Neural progenitor cell (in vitro differentiated cells): Measurements from ENCODE around the gene LCE3A. TPM values are rescaled to one million over a fixed set of nuclear protein-coding genes. Genes with fewer than 3 reads are reported as not detected.
"Not testable (repeated sequence)": the region's sequence is repeated elsewhere in the genome, so short reads cannot be mapped to it uniquely, and the experiment has no call there.

Source experiments
- DNase-seq: peaks from one replicate; pipeline ENCODE4 v3.0.0-alpha.2; 2016; ENCODE audit warnings: low spot score
- H2AFZ ChIP-seq: fragments of 200-600 bp; sonication (generic); replicated peaks from 2 replicates; pipeline ENCODE4 v1.6.1; 2016; ENCODE audit warnings: antibody characterized with exemption
- H3F3A ChIP-seq: fragments of 200-600 bp; sonication (generic); 2 replicates; pipeline ENCODE4 v1.6.1; 2016; ENCODE audit warnings: antibody characterized with exemption, low read depth
- H3K27ac ChIP-seq: fragments of 200-600 bp; sonication (generic); 2 replicates; pipeline ENCODE4 v1.5.1; 2016; ENCODE audit warnings: mild to moderate bottlenecking
- H3K27me3 ChIP-seq: fragments of 200-600 bp; sonication (generic); 2 replicates; pipeline ENCODE4 v1.6.1; 2016; ENCODE audit warnings: mild to moderate bottlenecking, moderate library complexity
- H3K36me3 ChIP-seq: fragments of 200-600 bp; sonication (generic); 2 replicates; pipeline ENCODE4 v1.5.1; 2016
- H3K4me1 ChIP-seq: fragments of 200-600 bp; sonication (generic); 2 replicates; pipeline ENCODE4 v1.6.1; 2016; ENCODE audit warnings: mixed run types
- H3K4me2 ChIP-seq: fragments of 200-600 bp; sonication (generic); 2 replicates; pipeline ENCODE4 v1.6.1; 2016
- H3K4me3 ChIP-seq: fragments of 200-600 bp; sonication (generic); 2 replicates; pipeline ENCODE4 v1.5.1; 2016
- H3K79me2 ChIP-seq: fragments of 200-600 bp; sonication (generic); 2 replicates; pipeline ENCODE4 v1.6.1; 2016; ENCODE audit warnings: low read depth
- H3K9ac ChIP-seq: fragments of 200-600 bp; sonication (generic); 2 replicates; pipeline ENCODE4 v1.6.1; 2016
- H3K9me3 ChIP-seq: fragments of 200-600 bp; sonication (generic); 2 replicates; pipeline ENCODE4 v1.5.1; 2016; ENCODE audit warnings: low read depth
- H4K20me1 ChIP-seq: fragments of 200-600 bp; sonication (generic); 2 replicates; pipeline ENCODE4 v1.6.1; 2016; ENCODE audit warnings: low read depth
- H3K27ac Mint-ChIP-seq: 3 replicates; pipeline ENCODE4 v1.8.0; 2021; ENCODE audit warnings: mixed read lengths
- H3K27me3 Mint-ChIP-seq: 2 replicates; pipeline ENCODE4 v1.8.0; 2022; ENCODE audit warnings: low read depth, mild to moderate bottlenecking, inconsistent platforms, moderate library complexity, mixed read lengths; ENCODE audit not compliant: insufficient read depth
- H3K36me3 Mint-ChIP-seq: 3 replicates; pipeline ENCODE4 v1.8.0; 2021; ENCODE audit warnings: mixed read lengths
- H3K4me1 Mint-ChIP-seq: 3 replicates; pipeline ENCODE4 v1.8.0; 2021; ENCODE audit warnings: mixed read lengths
- H3K4me3 Mint-ChIP-seq: 3 replicates; pipeline ENCODE4 v1.8.0; 2021; ENCODE audit warnings: mild to moderate bottlenecking, moderate library complexity, mixed read lengths
- H3K9me3 Mint-ChIP-seq: 3 replicates; pipeline ENCODE4 v1.8.0; 2020; ENCODE audit warnings: mixed read lengths
- CTCF ChIP-seq: fragments of 200-600 bp; sonication (generic); IDR thresholded peaks from 2 replicates; pipeline ENCODE4 v1.5.1; 2017; ENCODE audit warnings: antibody characterized with exemption, mild to moderate bottlenecking
- EZH2 ChIP-seq: fragments of 200-600 bp; sonication (generic); IDR thresholded peaks from 2 replicates; pipeline ENCODE4 v1.6.1; 2017; ENCODE audit warnings: antibody characterized with exemption, mild to moderate bottlenecking, moderate library complexity
- EZH2phosphoT487 ChIP-seq: fragments of 200-600 bp; sonication (generic); IDR thresholded peaks from 2 replicates; pipeline ENCODE4 v1.6.1; 2017; ENCODE audit warnings: antibody characterized with exemption
- small RNA-seq: library from RNA; depleted of rRNA; stranded (forward); fragments of <200 nt; gene quantifications from one replicate; pipeline ENCODE3, GENCODE V24; 2015
- total RNA-seq: library from RNA; depleted of rRNA; stranded (reverse); fragments of >200 nt; gene quantifications from 2 replicates; pipeline ENCODE4 v1.2.3, GENCODE V29; 2015; ENCODE audit warnings: low replicate concordance

LCE3A gene
- total RNA-seq, 1 donor from 2014 or later: not detected

DNA sequence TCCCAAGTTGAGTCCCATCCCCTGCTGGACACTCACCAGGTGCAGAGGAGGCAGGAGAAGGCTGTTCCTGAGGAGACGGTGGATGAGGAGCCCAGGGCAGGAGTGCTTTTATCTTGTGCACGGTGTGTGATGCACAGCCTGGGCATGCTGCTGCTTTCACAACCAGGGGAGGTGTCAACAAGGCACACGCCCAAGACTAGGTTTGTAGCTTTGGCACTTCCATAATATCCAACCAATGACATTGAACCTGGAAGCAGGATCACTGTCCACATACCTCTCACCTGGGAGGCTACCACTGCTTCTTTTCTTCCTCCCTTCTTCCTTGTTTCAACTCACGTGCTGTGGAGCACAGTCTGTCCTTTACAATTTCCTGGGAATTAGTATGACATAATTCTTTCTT is 42.5 kb downstream of the LCE3A start, which contains the start of gene LCE3D:
Gene LCE3D, minus strand, starts transcription at position 84 of the 400 bp plus-strand sequence. CDS start 580 bp downstream, outside the sequence.
- no peaks in the 10 kb centered on the region for H3K36me3 ChIP-seq
- no peak within 1 kb of the TSS for H3K4me2 ChIP-seq
- TF ChIP-seq EZH2phosphoT487 (no peak), EZH2 (no peak), CTCF (no peak)
- no peaks in the 10 kb centered on the region for H3K36me3 Mint-ChIP-seq
- H4K20me1 ChIP-seq: no peaks in the 10 kb centered on the region
- no peaks in the 10 kb centered on the region for H3F3A ChIP-seq
- H3K4me3 ChIP-seq: no peak within 1 kb of the TSS
- H2AFZ ChIP-seq: no peak within 1 kb of the TSS
- no peaks in the 10 kb centered on the region for H3K4me1 ChIP-seq
- H3K9ac ChIP-seq: no peak within 1 kb of the TSS
- H3K4me3 Mint-ChIP-seq: no peak within 1 kb of the TSS
- no peak within 1 kb of the TSS for H3K27ac ChIP-seq
- H3K27me3 ChIP-seq: no peaks in the 10 kb centered on the region
- H3K4me1 Mint-ChIP-seq: no peaks in the 10 kb centered on the region
- DNase-seq: no peak
- peaks cover 24% of the 10 kb centered on the region for H3K9me3 Mint-ChIP-seq
- peaks cover 5% of the 10 kb centered on the region for H3K27me3 Mint-ChIP-seq
- H3K9me3 ChIP-seq: peaks cover 31% of the 10 kb centered on the region
- H3K79me2 ChIP-seq: no peaks in the 10 kb centered on the region
- no peak within 1 kb of the TSS for H3K27ac Mint-ChIP-seq

- not testable (repeated sequence) for H4K20me1 ChIP-seq, H3K27me3 Mint-ChIP-seq, H2AFZ ChIP-seq, H3K4me1 ChIP-seq, H3K4me3 Mint-ChIP-seq, H3K4me2 ChIP-seq, H3K4me1 Mint-ChIP-seq, H3K27ac ChIP-seq, DNase-seq, H3K79me2 ChIP-seq, H3K9ac ChIP-seq, H3K36me3 Mint-ChIP-seq, H3K4me3 ChIP-seq, H3K27ac Mint-ChIP-seq, H3K36me3 ChIP-seq, H3K27me3 ChIP-seq, H3F3A ChIP-seq
- peaks cover 31% of the 10 kb centered on the region for H3K9me3 ChIP-seq
- peaks cover 24% of the 10 kb centered on the region for H3K9me3 Mint-ChIP-seq
Measured at GRCh38 chr1:152579526-152579925, 43.4 kb downstream of the LCE3A start.

- no peak for TF ChIP-seq EZH2
- no peak for TF ChIP-seq CTCF
- no peak for TF ChIP-seq EZH2phosphoT487
- Histone ChIP-seq H2AFZ (no peak overlapping the region), H3K4me2 (no peak overlapping the region), H3K4me1 (no peaks in the 10 kb centered on the region), H3K27ac (no peak overlapping the region), H3K36me3 (no peaks in the 10 kb centered on the region), H3K9ac (no peak overlapping the region), H3F3A (no peaks in the 10 kb centered on the region), H3K4me3 (no peak overlapping the region), H4K20me1 (no peaks in the 10 kb centered on the region), H3K9me3 (peaks cover 31% of the 10 kb centered on the region), H3K79me2 (no peaks in the 10 kb centered on the region), H3K27me3 (no peaks in the 10 kb centered on the region)
- H3K27me3 Mint-ChIP-seq: peaks cover 8% of the 10 kb centered on the region
- H3K9me3 Mint-ChIP-seq: peaks cover 29% of the 10 kb centered on the region
- H3K36me3 Mint-ChIP-seq: no peaks in the 10 kb centered on the region
- DNase-seq: no peak
- no peaks in the 10 kb centered on the region for H3K4me1 Mint-ChIP-seq
- no peak overlapping the region for H3K27ac Mint-ChIP-seq
- no peak overlapping the region for H3K4me3 Mint-ChIP-seq
Measured at GRCh38 chr1:152577168-152577567, 45.7 kb downstream of the LCE3A start.

Small RNA genes lying within 50 kb of the gene (small RNA-seq; reads per million reads assigned to genes)
- not detected for gene LCE3A
- gene LCE3B: not detected

Other genes starting within 250 kb of the LCE3A start
- gene CRNN, start 208.8 kb downstream of the LCE3A start, total RNA-seq: not detected in 2 replicates
- not detected in 2 replicates for gene LCE5A, start 112.3 kb downstream of the LCE3A start, total RNA-seq
- gene CRCT1, start 108.6 kb downstream of the LCE3A start, total RNA-seq: not detected in 2 replicates
- gene LCE3E, start 56.3 kb downstream of the LCE3A start, total RNA-seq: not detected in 2 replicates
- not detected in 2 replicates for gene LCE3D, start 42.6 kb downstream of the LCE3A start, total RNA-seq
- gene LCE3C, start 22.9 kb downstream of the LCE3A start, total RNA-seq: not detected in 2 replicates
- gene LCE3B, start 9.3 kb downstream of the LCE3A start, total RNA-seq: not detected in 2 replicates
- not detected in 2 replicates for gene LCE2D, start 40.3 kb upstream of the LCE3A start, total RNA-seq
- gene LCE2C, start 52.2 kb upstream of the LCE3A start, total RNA-seq: not detected in 2 replicates
- not detected in 2 replicates for gene LCE2B, start 63.0 kb upstream of the LCE3A start, total RNA-seq
- not detected in 2 replicates for gene LCE2A, start 75.2 kb upstream of the LCE3A start, total RNA-seq
- gene LCE4A, start 85.1 kb upstream of the LCE3A start, total RNA-seq: not detected in 2 replicates
- gene KPRP, start 134.9 kb upstream of the LCE3A start, total RNA-seq: not detected in 2 replicates
- gene LCE1F, start 152.0 kb upstream of the LCE3A start, total RNA-seq: not detected in 2 replicates
- gene LCE1E, start 163.2 kb upstream of the LCE3A start, total RNA-seq: not detected in 2 replicates
- not detected in 2 replicates for gene LCE1D, start 173.6 kb upstream of the LCE3A start, total RNA-seq
- not detected in 2 replicates for gene LCE1C, start 183.5 kb upstream of the LCE3A start, total RNA-seq
- not detected in 2 replicates for gene LCE1B, start 188.9 kb upstream of the LCE3A start, total RNA-seq
- not detected in 2 replicates for gene LCE1A, start 204.4 kb upstream of the LCE3A start, total RNA-seq
- not detected in 2 replicates for gene LCE6A, start 219.8 kb upstream of the LCE3A start, total RNA-seq
- not detected in 2 replicates for gene LCE7A, start 236.9 kb upstream of the LCE3A start, total RNA-seq